ENCODE measurements around the gene EIF4E.
"Not testable (repeated sequence)": the region's sequence is repeated elsewhere in the genome, so short reads cannot be mapped to it uniquely, and the experiment has no call there.

Gene EIF4E

DNA sequence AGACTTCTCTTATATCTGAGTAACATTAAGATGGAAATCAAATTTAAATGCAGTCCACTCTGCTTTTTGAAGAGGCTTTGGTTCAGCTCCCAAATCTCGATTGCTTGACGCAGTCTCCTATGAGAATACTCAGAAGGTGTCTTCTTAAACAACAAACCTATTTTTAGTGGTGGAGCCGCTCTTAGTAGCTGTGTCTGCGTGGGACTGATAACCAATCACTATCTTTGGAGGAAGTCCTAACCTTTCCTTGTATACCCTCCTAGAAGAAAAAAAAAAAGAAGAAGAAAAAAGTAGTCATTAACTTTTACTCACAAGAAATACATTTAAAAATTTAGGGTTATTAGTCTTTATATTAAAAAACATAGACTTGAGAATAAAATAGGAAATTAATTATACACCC is 48.0 kb downstream of the EIF4E start:
- H3K9me3 Mint-ChIP-seq; intact Hi-C loops (cut with micrococcal nuclease); H3K4me1 Mint-ChIP-seq (ENCODE audit: low read depth); H3K4me3 Mint-ChIP-seq; H3K27ac Mint-ChIP-seq; H3K27me3 Mint-ChIP-seq: not testable (repeated sequence)
- H3K36me3 Mint-ChIP-seq (ENCODE audit: low read depth), result peaks cover 33% of the 10 kb centered on the region

GRCh38 chr4:98879515-98879914 is 49.4 kb downstream of the EIF4E start:
- Mint-ChIP-seq H3K4me1 (ENCODE audit: low read depth) (no peaks in the 10 kb centered on the region), H3K27ac (no peak overlapping the region), H3K4me3 (no peak overlapping the region), H3K27me3 (no peaks in the 10 kb centered on the region), H3K36me3 (ENCODE audit: low read depth) (peaks cover 24% of the 10 kb centered on the region), H3K9me3 (no peaks in the 10 kb centered on the region)
- intact Hi-C loops (cut with micrococcal nuclease), result no loop called here

DNA sequence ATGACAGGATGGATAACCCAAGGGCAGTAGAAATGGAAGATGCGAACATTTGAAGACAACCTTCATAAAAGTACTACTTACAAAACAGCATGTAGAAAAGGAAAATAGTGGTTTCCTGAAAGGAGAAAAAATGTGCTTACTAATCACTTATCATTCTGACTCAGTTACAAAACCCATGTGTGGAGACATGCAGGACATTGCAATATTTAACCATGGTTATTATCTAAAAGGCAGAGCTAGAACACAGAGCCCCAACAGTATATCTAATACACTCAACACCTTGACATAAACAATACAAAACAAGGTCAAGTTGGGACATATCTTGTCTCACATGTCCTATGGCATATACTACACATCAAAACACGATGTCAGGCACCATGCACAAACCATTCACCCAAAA is 55.9 kb downstream of the EIF4E start:
- H3K36me3 Mint-ChIP-seq (ENCODE audit: low read depth), result no peaks in the 10 kb centered on the region
- H3K4me3 Mint-ChIP-seq, result no peak overlapping the region
- intact Hi-C loops (cut with micrococcal nuclease), result no loop called here
- H3K27ac Mint-ChIP-seq, result no peak overlapping the region
- H3K4me1 Mint-ChIP-seq (ENCODE audit: low read depth), result no peaks in the 10 kb centered on the region
- no peaks in the 10 kb centered on the region for H3K27me3 Mint-ChIP-seq
- H3K9me3 Mint-ChIP-seq, result no peaks in the 10 kb centered on the region

GRCh38 chr4:98872120-98872906 is 56.6 kb downstream of the EIF4E start:
- H3K4me1 Mint-ChIP-seq (ENCODE audit: low read depth); H3K27me3 Mint-ChIP-seq; intact Hi-C loops (cut with micrococcal nuclease); H3K4me3 Mint-ChIP-seq; H3K9me3 Mint-ChIP-seq; H3K27ac Mint-ChIP-seq; H3K36me3 Mint-ChIP-seq (ENCODE audit: low read depth): not testable (repeated sequence)

DNA sequence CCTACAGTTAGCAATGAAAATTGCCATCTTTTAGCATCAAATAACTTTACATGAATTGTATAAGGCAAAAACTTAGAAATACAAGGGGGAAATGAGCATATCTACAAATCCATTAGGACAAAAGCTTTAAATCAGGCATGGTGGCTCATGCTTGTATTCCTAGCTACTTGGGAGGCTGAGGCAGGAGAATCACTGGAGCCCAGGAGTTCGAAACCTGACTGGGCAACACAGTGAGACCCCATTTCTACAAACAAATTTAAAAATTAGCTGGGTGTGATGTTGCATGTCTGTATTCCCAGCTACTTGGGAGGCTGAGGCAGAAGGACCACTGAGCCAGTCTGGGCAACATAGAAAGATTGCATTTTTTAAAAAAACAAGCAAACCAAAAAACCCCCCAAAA is 61.3 kb downstream of the EIF4E start:
- no peaks in the 10 kb centered on the region for H3K9me3 Mint-ChIP-seq
- H3K27ac Mint-ChIP-seq, result no peak overlapping the region
- intact Hi-C loops (cut with micrococcal nuclease), result no loop called here
- H3K4me3 Mint-ChIP-seq, result no peak overlapping the region
- H3K27me3 Mint-ChIP-seq, result no peaks in the 10 kb centered on the region
- H3K4me1 Mint-ChIP-seq (ENCODE audit: low read depth), result no peaks in the 10 kb centered on the region
- no peaks in the 10 kb centered on the region for H3K36me3 Mint-ChIP-seq (ENCODE audit: low read depth)

- H3K9me3 Mint-ChIP-seq, result no peaks in the 10 kb centered on the region
- no peaks in the 10 kb centered on the region for H3K27me3 Mint-ChIP-seq
- no peak overlapping the region for H3K4me3 Mint-ChIP-seq
- no peaks in the 10 kb centered on the region for H3K4me1 Mint-ChIP-seq (ENCODE audit: low read depth)
- no peaks in the 10 kb centered on the region for H3K36me3 Mint-ChIP-seq (ENCODE audit: low read depth)
- H3K27ac Mint-ChIP-seq, result no peak overlapping the region
- intact Hi-C loops (cut with micrococcal nuclease), result no loop called here
Measured at GRCh38 chr4:98865059-98865458, 63.9 kb downstream of the EIF4E start.

GRCh38 chr4:98864560-98864959 is 64.4 kb downstream of the EIF4E start:
- Mint-ChIP-seq H3K9me3 (no peaks in the 10 kb centered on the region), H3K27me3 (no peaks in the 10 kb centered on the region), H3K36me3 (ENCODE audit: low read depth) (no peaks in the 10 kb centered on the region), H3K27ac (no peak overlapping the region), H3K4me1 (ENCODE audit: low read depth) (no peaks in the 10 kb centered on the region), H3K4me3 (no peak overlapping the region)
- intact Hi-C loops (cut with micrococcal nuclease), result no loop called here

DNA sequence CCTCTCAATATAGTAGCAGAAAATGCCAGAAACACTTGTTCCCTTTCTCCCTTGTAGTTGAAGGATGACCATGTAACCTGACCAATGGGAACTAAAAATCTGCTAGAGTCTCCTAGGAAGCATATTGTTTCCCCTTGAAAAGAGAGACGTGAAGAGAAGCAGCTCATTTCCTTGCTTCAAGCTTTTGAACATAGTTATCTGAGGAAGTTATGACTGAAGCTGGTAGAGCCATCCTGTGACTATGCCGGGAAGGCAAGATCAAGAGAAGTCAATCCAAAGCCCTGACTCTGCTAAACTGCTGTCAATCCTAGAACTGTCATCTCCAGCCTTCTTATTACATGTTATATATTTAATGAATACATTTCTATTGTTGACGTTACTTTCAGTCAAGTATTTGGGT is 66.6 kb downstream of the EIF4E start:
- H3K4me3 Mint-ChIP-seq, result no peak overlapping the region
- no peaks in the 10 kb centered on the region for H3K27me3 Mint-ChIP-seq
- no peaks in the 10 kb centered on the region for H3K9me3 Mint-ChIP-seq
- no peak overlapping the region for H3K27ac Mint-ChIP-seq
- H3K4me1 Mint-ChIP-seq (ENCODE audit: low read depth), result no peaks in the 10 kb centered on the region
- H3K36me3 Mint-ChIP-seq (ENCODE audit: low read depth), result no peaks in the 10 kb centered on the region
- intact Hi-C loops (cut with micrococcal nuclease), result no loop called here

DNA sequence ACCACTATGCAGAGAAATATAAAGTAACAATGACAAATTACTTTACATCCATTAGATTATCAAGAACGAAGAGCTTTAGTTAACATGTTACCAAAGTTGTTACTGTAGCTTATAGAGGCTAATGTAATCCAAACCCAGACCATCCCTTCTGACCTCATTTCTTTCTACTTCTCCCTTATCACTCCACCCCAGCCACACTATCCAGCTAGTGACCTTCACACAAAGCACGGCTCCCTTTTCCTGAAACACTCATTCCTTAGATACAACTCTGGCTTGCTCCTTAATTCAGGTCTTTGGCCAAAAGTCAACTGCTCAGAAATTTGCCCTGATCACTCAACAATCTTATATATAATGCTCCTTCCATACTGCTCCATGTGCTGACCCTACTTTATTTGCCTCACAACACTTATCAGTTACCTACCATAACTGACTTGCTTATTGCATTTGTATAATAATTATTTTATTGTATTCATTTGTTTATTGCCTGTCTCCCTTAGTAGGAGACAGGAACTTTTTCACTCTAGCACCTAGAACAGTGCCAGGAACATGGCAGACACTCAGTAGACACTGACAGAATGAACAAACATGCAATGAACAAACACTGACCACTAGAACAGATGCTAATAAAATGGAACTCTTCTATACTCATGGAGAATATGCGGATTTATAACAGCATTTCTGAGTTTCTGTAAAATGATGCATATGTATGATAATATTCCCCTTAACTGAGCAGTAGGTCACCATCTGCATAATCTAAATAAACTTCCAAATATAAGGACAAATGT is 67.6 kb downstream of the EIF4E start:
- H3K4me3 Mint-ChIP-seq, result no peak overlapping the region
- intact Hi-C loops (cut with micrococcal nuclease), result no loop called here
- no peaks in the 10 kb centered on the region for H3K4me1 Mint-ChIP-seq (ENCODE audit: low read depth)
- H3K27me3 Mint-ChIP-seq, result no peaks in the 10 kb centered on the region
- no peaks in the 10 kb centered on the region for H3K36me3 Mint-ChIP-seq (ENCODE audit: low read depth)
- no peak overlapping the region for H3K27ac Mint-ChIP-seq
- no peaks in the 10 kb centered on the region for H3K9me3 Mint-ChIP-seq

GRCh38 chr4:98851806-98852205 is 77.1 kb downstream of the EIF4E start:
- H3K27ac Mint-ChIP-seq, result no peak overlapping the region
- H3K4me3 Mint-ChIP-seq, result no peak overlapping the region
- H3K4me1 Mint-ChIP-seq (ENCODE audit: low read depth), result no peaks in the 10 kb centered on the region
- intact Hi-C loops (cut with micrococcal nuclease), result no loop called here
- peaks cover 13% of the 10 kb centered on the region for H3K9me3 Mint-ChIP-seq
- H3K27me3 Mint-ChIP-seq, result no peaks in the 10 kb centered on the region
- H3K36me3 Mint-ChIP-seq (ENCODE audit: low read depth), result no peaks in the 10 kb centered on the region

- H3K4me3 Mint-ChIP-seq, result no peak overlapping the region
- H3K9me3 Mint-ChIP-seq, result peaks cover 13% of the 10 kb centered on the region
- no peaks in the 10 kb centered on the region for H3K4me1 Mint-ChIP-seq (ENCODE audit: low read depth)
- intact Hi-C loops (cut with micrococcal nuclease), result no loop called here
- no peak overlapping the region for H3K27ac Mint-ChIP-seq
- no peaks in the 10 kb centered on the region for H3K36me3 Mint-ChIP-seq (ENCODE audit: low read depth)
- H3K27me3 Mint-ChIP-seq, result no peaks in the 10 kb centered on the region
Measured at GRCh38 chr4:98850937-98851336, 78.0 kb downstream of the EIF4E start.

DNA sequence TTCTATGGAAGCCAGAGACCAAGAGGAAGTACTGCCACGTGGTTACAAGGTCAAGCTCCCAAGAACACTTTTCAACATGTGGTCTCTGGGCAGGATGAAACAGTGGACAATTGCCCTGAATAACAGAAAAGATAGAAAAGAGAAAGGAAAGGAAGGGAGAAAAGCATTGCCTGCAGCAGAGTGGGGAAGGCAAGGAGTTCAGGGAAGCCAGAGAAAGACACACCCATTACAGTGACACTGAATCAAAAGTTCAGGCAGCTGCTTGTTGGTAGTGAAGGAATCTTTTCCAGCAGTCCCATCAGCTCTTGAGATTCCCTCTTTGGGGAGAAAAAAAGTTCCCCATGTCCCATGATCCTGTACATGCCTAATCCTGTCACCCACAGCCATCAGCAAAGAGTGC is 80.5 kb downstream of the EIF4E start:
- Mint-ChIP-seq H3K4me1 (ENCODE audit: low read depth) (no peaks in the 10 kb centered on the region), H3K27ac (no peak overlapping the region), H3K9me3 (peaks cover 13% of the 10 kb centered on the region), H3K4me3 (no peak overlapping the region), H3K27me3 (no peaks in the 10 kb centered on the region), H3K36me3 (ENCODE audit: low read depth) (no peaks in the 10 kb centered on the region)
- intact Hi-C loops (cut with micrococcal nuclease), result no loop called here

DNA sequence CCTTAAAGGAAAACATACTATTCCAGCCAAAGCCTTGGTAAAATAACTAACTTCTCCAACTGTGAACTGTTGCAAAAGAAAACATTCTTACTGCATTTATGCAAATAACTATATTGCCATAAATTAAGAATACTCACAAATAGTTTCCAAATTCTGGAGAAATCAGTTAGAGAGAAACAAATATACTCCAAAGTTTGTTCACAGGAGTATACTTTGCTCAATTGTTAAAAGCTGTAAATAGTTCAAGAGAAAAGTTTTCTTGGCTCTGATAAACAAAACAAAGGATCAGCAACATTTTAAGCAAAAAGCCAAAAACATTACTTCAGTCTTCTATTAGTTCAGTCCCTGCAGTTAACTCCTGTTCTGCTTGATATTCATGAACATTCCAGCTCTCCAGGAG is 83.0 kb downstream of the EIF4E start:
- Mint-ChIP-seq H3K27ac (no peak overlapping the region), H3K27me3 (no peaks in the 10 kb centered on the region), H3K4me3 (no peak overlapping the region), H3K9me3 (peaks cover 32% of the 10 kb centered on the region), H3K4me1 (ENCODE audit: low read depth) (no peaks in the 10 kb centered on the region), H3K36me3 (ENCODE audit: low read depth) (no peaks in the 10 kb centered on the region)
- intact Hi-C loops (cut with micrococcal nuclease), result no loop called here

GRCh38 chr4:98842917-98843316 is 86.0 kb downstream of the EIF4E start:
- H3K27me3 Mint-ChIP-seq; H3K4me3 Mint-ChIP-seq; H3K4me1 Mint-ChIP-seq (ENCODE audit: low read depth); H3K27ac Mint-ChIP-seq; intact Hi-C loops (cut with micrococcal nuclease); H3K36me3 Mint-ChIP-seq (ENCODE audit: low read depth): not testable (repeated sequence)
- peaks cover 27% of the 10 kb centered on the region for H3K9me3 Mint-ChIP-seq

Data from dendritic cell treated with granulocyte-macrophage colony-stimulating factor and Interleukin-4, amounts not matched to agents 40 ng/mL and 50 ng/mL, for 4 days (primary cell).